HG03442 (cell line): ENCODE data around the gene RABGEF1.
"Not testable (repeated sequence)": the region's sequence is repeated elsewhere in the genome, so short reads cannot be mapped to it uniquely, and the experiment has no call there.

ENCODE experiments used
- ATAC-seq: cut with Tn5 transposase; IDR thresholded peaks from one replicate; pipeline ENCODE4 v1.9.1; 2021; ENCODE audit warnings: mild to moderate bottlenecking, moderate library complexity; ENCODE audit not compliant: unreplicated experiment

The RABGEF1 gene

DNA sequence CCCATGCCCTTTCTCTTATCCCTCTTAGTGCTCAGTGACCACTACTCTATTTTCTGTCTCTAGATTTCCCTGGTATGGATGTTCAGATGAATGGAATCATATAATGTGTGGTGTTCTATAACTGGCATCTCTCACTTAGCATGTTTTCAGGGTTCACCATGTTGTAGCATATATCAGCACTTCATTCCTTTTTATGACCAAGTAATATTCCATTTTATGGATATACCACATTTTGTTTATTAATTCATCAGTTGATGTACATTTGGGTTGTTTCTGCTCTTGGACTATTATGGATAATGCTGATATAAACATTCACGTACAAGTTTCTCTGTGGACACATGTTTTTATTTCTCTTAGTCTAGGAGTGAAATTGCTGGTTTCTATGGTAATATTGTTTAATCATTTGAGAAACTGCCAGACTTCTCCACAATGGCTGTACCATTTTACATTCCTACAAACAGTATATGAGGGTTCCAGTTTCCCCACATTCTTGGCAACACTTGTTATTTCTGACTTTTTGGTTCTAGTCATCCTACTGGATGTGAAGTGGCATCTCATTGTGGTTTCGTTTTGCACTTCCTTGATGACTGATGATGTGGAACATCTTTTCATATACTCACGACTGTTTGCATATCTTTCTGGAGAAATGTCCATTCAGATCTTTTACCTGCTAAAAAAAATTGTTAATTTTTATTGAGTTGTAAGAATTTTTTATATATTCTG is 23.3 kb downstream of the RABGEF1 start:
- ATAC-seq, result not testable (repeated sequence)

DNA sequence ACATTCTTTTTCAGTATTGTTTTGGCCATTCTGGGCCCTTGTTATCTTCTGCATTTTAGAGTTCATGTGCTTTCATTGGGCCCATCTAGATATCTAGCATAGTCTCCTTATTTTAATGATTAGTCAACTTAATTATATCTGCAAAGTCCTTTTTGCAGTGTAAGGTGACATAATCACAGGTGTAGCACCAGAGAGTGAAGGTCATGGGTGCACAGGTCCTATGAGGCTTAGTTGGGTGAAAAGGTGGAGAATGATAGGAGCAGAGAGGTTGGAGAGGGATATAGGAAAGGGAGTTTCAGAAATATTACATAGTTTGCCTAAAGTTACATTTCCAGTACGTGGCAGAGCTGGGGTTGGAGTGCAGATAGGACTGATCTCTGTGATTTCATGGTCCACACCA is 24.4 kb downstream of the RABGEF1 start:
- not testable (repeated sequence) for ATAC-seq

DNA sequence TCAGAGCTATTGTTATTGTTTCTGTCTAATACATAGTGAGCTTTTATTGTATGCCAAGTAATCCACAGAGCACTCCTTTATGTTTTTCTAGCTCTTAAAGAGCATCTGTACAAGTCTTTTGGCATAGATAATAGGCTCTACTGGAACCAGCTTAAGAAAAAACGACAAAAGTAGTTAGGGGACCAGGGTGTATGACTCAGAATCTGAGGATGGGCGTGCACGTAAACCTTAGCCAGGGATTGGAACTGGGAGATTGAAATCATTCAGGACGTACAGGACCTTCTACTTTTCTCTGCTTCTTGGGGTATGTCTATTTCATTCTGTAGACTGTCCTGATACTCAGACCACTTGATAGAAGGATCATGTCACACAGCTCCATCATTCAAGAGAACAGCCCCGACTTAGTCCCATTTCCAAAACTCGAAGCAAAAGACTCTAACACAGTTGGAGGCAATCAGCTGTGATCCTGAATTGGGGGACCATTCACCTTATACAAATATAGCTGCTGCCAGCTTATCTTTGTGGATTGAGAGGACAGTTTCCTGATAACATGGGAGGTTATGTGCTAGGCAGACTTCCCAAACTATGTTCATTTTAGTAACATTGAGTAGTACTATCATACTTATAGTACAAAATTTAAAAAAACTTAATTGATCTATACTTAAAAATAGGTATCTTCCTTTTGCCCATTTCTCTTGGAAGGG is 24.9 kb downstream of the RABGEF1 start:
- not testable (repeated sequence) for ATAC-seq

DNA sequence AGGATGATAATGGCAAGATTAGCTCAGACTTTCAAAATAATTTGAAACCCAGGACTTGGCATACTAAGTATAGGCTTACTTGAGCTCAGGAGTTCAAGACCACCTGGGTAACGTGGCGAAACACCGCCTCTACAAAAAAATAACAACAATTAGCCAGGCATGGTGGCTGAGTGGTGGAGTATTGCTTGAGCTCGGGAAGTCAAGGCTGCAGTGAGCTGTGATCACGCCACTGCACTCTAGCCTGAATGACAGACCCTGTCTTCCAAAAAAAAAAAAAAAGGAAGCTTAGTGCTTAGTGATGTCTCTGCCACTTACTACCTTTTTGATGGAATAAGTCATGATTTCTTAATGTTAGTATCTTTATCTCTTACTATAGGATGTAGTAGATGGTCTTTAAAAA is 25.5 kb downstream of the RABGEF1 start:
- no peak for ATAC-seq

DNA sequence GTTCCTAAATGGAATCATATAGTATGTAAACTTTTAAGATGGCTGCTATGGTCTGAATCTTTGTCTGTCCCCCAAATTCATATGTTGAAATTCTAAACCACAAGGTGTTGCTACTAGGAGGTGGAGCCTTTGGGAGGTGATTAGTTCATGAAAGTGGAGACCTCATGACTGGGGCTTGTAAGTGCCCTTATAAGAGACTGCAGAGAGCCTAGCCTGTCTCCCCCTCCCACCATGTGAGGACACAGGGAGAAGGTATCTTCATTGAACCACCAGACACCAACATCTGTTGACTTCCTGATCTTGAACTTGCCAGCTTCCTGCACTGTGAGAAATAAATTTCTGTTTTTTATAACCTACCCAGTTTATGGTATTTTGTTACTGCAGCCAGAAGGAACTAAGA is 27.0 kb downstream of the RABGEF1 start:
- ATAC-seq, result not testable (repeated sequence)

DNA sequence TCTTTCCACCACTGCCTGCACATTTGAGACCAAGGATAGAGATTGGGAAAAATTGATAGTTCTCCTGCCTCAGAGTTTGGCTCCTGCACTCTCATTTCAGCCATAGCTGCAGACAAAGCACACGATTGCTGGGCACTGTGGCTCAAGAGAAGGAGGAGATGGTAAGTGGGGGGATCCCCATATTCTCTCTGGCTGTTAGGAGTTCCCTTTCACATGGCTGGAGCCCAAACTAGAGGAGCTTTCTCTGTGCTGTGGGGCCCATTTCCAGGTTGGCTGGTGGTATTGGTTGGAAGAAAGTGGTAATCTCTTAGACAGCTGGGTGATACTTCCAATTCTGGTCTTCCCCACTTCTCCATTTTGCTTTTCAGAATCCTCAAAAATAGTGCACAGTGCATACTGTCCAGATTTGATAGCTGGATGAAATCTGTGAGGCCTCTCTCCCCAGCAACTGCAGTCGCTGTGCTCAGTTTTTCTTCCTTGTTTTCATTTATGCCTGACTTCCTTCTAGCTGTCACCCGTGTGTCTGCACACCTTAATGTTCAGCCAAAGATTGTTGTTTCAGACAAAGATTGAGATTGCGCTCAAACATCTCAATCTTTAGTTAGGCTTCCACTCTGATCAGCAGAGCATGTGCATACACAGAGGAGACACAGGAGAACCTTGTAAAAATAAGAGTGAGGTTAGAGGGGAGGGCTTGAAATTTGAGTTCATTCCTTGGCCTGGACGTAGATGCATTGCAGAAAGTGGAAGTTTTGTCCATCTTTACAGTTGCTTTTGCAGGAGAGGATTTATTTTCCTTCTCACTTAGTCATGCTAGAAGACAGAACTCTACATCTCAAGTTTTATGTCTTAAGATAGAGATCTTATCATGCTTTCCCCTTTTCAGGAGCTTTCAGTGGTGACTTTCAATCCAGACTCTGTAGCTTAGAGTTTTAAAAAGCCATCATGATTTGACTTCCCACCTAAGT is 28.6 kb downstream of the RABGEF1 start:
- ATAC-seq, result no peak

DNA sequence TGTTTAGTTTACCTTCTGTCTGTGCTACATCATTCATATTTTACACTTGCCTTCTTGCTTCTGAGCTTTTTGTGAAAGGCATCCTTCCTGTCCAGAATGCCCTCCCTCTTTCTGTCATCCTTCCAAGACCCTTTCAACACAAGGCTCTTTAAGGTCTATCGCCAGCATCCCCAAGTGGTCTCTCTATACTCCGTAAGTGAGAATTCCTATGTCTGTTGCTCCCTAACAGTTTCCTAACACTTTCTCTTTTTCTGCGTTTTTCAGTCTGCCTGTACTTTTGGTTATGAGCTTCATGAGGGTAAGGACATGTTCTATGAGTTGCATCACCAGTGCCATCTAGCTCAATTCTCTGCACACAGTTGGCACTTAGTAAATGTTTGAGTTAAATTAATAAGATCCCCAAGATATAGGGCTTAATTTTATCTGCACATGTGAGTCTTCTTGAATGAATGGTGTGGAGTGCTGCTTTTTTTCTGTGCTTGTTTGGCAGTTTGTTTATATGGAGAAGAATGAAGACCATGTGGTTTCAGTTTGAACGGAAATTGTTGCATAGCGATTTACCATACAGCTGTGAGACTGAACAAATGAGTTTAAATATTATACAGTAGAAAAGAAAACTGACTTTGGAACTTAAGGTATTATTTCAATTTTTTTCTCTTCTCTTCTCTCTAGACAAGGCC is 29.4 kb downstream of the RABGEF1 start:
- ATAC-seq, result no peak

DNA sequence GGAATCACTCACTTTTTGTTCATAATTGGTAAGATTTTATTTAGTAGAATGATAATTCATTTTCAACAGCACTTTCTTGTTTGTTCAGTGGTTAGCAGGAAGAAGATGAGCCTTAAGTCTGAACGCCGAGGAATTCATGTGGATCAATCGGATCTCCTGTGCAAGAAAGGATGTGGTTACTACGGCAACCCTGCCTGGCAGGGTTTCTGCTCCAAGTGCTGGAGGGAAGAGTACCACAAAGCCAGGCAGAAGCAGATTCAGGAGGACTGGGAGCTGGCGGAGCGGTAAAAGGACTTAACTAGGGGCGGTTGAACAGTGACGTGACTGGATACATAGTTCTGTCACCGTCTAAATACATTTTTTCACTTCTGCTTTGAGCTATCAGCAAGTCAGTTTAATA is 31.3 kb downstream of the RABGEF1 start:
- no peak for ATAC-seq

DNA sequence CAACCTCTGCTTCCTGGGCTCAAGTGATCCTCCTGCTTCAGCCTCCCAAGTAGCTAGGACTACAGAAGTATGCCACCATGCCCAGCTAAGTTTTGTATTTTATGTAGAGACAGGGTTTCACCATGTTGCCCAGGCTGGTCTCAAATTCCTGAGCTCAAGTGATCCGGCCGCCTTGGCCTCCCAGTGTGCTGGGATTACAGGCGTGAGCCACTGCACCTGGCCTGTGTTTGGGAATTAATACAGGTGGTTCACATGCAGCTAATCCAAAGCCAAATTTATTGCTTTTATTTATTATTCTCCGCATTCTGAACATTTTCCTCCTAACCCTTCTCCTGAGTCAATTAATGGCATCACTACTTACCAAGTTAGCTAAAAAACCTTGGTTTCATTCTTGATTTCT is 33.2 kb downstream of the RABGEF1 start:
- ATAC-seq, result not testable (repeated sequence)

DNA sequence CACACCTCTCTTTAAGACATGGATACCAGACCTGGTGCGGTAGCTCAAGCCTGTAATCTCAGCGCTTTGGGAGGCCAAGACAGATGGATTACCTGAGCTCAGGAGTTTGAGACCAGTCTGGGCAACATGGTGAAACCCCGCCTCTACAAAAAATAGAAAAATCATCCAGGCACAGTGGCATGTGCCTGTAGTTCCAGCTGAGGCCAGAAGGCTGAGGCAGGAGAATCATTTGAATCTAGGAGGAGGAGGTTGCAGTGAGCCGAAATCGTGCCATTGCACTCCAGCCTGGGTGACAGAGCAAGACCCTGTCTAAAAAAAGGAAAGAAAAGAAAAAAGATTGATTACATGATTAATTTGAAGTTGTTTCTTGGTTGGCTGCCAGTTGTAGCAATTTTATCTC is 35.9 kb downstream of the RABGEF1 start:
- not testable (repeated sequence) for ATAC-seq

DNA sequence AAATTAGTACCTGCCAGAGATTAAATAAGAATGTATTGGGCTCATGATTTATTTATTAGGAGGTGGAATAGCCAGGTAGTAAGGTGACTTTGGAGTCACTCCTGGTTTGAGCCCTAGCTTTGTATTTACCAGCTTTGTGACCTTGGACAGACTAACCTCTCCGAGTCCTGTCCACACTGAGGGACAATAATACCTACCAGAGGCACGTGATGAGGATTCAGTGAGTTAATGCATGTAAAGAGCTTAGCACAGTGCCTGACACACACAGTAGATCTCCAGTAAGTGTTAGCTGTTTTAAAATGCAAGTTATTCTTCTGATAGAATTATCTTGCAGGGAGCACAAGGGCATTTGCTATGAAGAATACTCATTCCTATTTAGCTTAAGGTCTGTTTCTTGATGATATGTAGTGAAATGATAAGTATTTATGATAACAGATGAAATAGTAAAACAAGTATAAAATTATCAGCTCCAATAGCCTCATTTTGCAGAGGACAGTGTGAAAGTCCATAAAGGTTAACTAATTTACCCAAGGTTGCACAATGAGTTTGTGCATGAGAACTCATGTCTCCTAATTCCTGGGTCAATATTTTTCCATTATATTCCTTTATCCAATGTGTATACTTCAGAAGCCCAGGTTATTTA is 36.4 kb downstream of the RABGEF1 start:
- no peak for ATAC-seq

DNA sequence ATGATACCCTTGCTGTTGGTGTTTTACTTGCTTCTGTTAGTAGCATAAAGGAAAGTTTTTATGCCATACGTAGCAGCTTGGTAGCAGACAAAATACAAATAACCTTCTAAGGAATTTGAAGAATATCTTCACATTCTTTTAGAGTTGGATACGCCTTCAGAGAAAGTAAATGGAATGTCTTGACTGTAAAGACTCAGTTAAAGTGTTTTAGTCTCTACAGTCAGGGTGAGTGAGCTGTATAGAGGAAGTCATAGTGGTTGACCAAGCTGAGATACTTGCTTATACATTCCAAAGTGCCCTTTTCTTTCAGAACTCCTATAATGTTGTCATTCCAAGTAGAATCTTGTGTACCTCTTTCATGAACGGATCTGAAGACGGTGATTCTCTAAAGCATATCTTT is 37.7 kb downstream of the RABGEF1 start:
- no peak for ATAC-seq

DNA sequence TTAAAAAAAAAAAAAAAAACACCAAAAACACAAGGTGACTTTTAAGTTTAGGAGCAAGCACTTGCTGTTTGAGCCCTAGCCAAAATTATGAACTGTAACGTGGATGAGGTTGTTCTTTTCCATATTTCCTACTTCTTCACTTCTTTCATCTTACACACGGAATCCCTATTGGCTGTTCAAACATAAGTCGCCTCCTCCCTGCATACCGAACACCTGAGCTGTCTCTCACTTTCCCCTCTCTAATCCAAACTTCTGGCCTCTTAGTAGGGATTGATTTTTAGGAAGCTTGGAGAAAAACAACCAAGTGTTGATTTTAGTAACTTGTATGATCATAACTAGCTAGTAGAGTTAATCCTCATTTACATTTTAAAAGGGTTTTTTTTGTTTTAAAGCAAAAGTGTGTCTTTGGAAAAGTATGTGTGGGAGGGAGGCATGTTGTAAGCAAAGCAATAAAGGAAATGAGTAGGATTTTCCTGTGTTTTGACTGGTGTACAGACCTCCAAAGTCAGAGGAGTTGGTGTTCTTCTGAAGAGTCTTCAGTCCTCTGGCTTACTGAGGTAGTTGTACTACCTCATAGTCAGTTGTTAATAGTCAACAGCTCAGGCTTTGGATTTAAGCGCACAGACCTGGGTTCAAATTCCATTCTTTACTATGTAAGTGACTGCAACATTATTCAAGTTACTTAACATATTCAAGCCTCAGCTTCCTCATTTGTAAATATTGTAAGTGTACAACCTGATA is 39.3 kb downstream of the RABGEF1 start:
- ATAC-seq, result no peak

DNA sequence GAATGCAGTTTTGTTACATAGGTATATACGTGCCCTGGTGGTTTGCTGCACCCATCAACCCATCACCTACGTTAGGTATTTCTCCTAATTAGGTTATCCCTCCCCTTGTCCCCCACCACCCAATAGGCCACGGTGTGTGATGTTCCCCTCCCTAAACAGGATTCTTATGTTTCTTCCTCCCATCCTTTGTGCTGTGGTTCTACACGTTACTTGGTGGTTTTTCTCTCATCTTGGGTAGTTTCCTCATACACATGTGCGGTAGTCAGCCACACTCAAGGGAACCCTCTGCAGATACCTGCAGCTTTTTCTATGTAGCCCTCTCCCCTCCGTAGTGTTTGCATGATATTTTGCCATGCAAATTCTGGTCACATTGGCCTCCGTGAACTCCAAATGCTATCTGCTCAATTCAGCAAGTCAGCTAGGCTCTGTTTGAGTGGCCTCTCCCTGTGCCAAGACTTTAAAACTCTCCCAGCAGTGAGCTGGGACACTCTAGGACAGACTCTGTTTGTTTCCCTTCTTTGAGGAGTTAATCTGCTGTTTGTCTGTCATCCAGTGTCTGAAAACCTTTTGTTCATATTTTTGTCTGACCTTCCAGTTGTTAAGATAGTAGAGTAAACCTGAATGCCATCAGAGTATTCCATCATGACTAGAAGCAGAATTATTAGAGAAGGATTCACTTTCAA is 41.0 kb downstream of the RABGEF1 start:
- ATAC-seq, result no peak

DNA sequence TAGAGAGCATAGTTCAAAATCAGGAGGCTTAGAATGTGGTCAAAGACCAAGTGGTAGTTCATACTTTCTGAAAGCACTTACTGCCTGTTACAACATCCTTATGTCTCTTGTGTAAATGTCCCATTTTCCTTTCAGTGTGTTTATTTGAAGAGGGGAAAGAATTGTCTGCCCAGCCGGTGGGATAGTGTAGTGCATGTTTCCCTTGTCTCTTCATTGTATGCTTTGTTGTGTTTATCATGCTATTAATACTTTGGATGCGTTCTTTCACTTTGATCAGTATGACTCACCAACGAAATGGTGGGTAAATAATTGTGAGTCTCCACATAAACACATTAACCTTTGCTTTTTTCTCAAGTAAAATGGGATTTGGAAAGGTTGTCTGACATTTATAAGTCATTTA is 42.3 kb downstream of the RABGEF1 start:
- not testable (repeated sequence) for ATAC-seq

DNA sequence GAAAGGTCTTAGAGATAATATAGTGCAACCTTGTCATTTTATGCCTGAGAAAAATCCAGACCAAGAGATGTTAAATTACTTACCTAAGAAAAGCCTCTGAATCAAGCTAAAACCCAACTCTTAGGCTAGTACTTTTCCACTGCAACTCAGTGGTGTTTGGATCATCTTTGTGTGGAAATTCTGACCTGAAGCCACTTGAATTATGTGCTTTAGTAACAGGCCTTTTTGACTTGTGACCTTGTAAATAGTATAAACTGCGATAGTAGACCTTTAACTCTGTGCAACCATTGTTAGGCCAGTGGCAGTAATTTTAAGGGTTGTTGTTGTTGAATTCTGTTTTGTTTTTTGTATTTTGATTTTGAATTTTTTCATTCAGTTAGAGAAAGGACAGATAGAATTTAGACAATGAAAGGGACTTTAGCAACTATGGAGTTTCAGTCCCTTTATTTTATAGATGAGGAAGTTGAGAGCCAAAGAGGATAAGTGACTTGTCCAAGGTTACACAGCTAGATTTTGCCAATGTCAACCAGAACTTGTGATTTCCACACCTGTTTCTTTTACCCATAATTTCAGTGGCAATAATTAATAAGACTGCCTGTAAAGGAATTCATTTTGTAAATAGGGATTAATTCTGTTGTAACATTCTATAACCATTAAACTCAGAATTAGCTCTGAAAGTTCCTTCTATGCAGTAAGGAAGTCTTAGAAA is 43.5 kb downstream of the RABGEF1 start:
- ATAC-seq, result not testable (repeated sequence)

DNA sequence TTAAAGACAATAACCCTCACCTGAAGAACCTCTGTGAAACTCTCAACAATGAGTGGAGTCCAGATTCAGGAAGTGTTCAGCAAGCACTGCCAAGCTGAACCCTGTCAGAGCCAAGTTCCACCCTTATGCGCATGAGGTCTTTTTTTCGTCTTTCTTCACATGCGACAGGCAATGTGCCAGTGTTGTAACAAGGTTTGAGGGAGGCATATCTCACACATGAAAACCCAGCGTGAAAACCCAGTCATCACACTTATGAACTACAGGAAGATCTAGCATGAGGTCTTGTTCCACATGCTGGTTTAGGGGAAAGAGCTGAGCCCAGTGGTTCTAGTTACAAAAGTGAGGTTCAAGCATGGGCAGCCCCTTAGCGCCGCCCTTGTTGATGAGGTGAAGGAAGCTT is 49.7 kb downstream of the RABGEF1 start:
- ATAC-seq, result no peak

DNA sequence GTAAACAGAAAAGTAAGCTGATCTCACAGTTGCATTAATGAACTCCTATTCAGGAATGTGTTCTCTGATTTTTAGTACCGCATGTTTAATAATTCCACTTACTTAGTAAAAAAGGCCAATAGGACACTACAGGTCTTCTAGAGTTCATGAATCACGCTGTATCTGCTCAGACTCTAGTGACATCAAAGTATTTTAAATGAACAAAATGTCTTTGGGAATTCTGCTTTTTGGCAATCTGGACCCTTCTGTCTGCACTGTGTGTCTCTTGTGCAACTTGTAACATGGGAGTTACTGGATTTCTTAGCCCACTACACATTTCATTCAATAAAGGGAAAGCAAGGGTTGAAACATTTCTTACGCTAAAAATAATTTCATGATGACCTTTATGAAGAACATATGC is 50.2 kb downstream of the RABGEF1 start:
- no peak for ATAC-seq
